A673 (cell line): ENCODE measurements around the gene DDC. TPM values are rescaled to one million over a fixed set of nuclear protein-coding genes. Genes with fewer than 3 reads are reported as not detected.

ENCODE experiments used
- BruUV-seq: library from RNA; stranded (reverse); fragments of 400-500 nt; replicated peaks from 2 replicates; lab custom pipeline; 2021; lab: Mats Ljungman, UMichigan
- CTCF ChIA-PET: fragments of 300-600 bp; sonication (Branson Sonifier 250); formaldehyde crosslinking; loops from one replicate; lab custom pipeline; 2022; ENCODE audit warnings: antibody characterized with exemption; lab: Charles Lee
- POLR2A ChIA-PET: fragments of 300-600 bp; sonication (Branson Sonifier 250); formaldehyde crosslinking; loops from one replicate; lab custom pipeline; 2022; ENCODE audit warnings: antibody characterized with exemption; ENCODE audit not compliant: low non-redundant PET; lab: Charles Lee
- DNase-seq: peaks from one replicate; pipeline ENCODE4 v3.0.0-alpha.2; 2015; ENCODE audit warnings: low spot score
- H3K27ac ChIP-seq: fragments of 200-600 bp; sonication (generic); 2 replicates; pipeline ENCODE4 v1.5.1; 2016; ENCODE audit warnings: mixed run types, low read depth, mild to moderate bottlenecking, mixed read lengths, antibody characterized with exemption, low read length; ENCODE audit not compliant: poor library complexity, severe bottlenecking
- H3K27me3 ChIP-seq: fragments of 200-600 bp; sonication (generic); replicated peaks from 2 replicates; pipeline ENCODE4 v1.6.1; 2017; ENCODE audit warnings: mixed run types, low read depth, mild to moderate bottlenecking, mixed read lengths, antibody characterized with exemption, low read length; ENCODE audit not compliant: insufficient read depth, poor library complexity
- H3K36me3 ChIP-seq: fragments of 200-600 bp; sonication (generic); 2 replicates; pipeline ENCODE4 v1.6.1; 2016; ENCODE audit warnings: mixed run types, mild to moderate bottlenecking, mixed read lengths, antibody characterized with exemption, low read length; ENCODE audit not compliant: insufficient read depth, poor library complexity, severe bottlenecking
- H3K4me1 ChIP-seq: fragments of 200-600 bp; sonication (generic); 2 replicates; pipeline ENCODE4 v1.6.1; 2017; ENCODE audit warnings: mixed run types, mild to moderate bottlenecking, mixed read lengths, antibody characterized with exemption, low read length; ENCODE audit not compliant: insufficient read depth, poor library complexity, severe bottlenecking
- H3K4me3 ChIP-seq: fragments of 200-600 bp; sonication (generic); 2 replicates; pipeline ENCODE4 v1.5.1; 2016; ENCODE audit warnings: low read depth, mixed run types, mild to moderate bottlenecking, mixed read lengths, low read length; ENCODE audit not compliant: poor library complexity, severe bottlenecking
- H3K9me3 ChIP-seq: fragments of 200-600 bp; sonication (generic); 2 replicates; pipeline ENCODE4 v1.6.1; 2016; ENCODE audit warnings: mixed run types, low read depth, mild to moderate bottlenecking, mixed read lengths, antibody characterized with exemption, low read length; ENCODE audit not compliant: poor library complexity, severe bottlenecking
- EZH2 ChIP-seq: fragments of 200-600 bp; sonication (generic); IDR thresholded peaks from 2 replicates; pipeline ENCODE4 v1.6.1; 2017; ENCODE audit warnings: borderline replicate concordance, low read depth, mild to moderate bottlenecking, mixed read lengths, antibody characterized with exemption, low read length; ENCODE audit not compliant: poor library complexity, severe bottlenecking
- intact Hi-C: fragments of 100-400 bp; cut with micrococcal nuclease; formaldehyde crosslinking; loops from one replicate; pipeline ENCODE4 v1.10.0; 2022; ENCODE audit not compliant: unreplicated experiment
- total RNA-seq: library from RNA; stranded (reverse); gene quantifications from 2 replicates; pipeline ENCODE4 v1.2.3, GENCODE V29; 2021
- TF ChIP-seq, protein P1 (sequence below): fragments of 300-800, 200-600 bp; sonication (generic); conservative IDR thresholded peaks from 2 replicates; pipeline ENCODE4 v1.5.1; 2017; ENCODE audit warnings: low read depth, mild to moderate bottlenecking, antibody characterized with exemption, low read length, moderate library complexity, mixed read lengths

Gene DDC
- total RNA-seq, 1 experiment from 2014 or later, result not detected

DNA sequence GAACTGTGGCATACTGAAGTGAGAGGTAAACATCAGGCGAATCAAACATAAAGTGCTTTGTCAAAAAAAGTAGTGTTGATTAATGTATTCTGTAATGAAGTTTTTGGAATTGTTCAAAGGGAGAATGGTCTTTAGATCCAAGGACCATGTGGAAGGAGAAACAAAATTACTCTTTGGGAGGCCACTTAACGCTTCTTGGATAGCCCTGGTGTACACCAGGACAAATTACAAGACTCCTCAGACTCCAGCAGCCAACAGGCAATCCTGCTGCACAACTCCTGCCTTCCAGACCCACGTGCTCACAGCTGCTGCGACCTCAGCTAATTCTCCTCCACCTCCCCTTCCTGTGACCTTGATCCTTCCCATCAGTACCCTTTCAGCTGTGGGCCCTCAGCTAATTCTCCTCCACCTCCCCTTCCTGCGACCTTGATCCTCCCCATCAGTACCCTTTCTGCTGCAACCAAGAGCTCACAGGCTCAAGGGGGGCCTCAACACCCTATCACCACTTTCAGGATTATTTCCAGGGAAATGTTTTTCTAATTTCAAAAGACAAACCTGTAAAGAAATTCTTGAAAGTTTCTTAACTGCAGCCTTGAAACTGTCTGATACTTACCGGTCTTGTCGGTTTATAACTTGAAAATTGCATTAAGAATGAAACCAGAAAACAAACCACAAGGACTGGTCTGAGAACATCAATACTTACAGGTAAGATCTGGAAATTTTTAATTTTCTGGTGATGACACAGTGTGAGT, 29.7 kb upstream of the DDC start:
- Histone ChIP-seq H3K27me3 (no peaks in the 10 kb centered on the region), H3K9me3 (no peaks in the 10 kb centered on the region), H3K36me3 (no peaks in the 10 kb centered on the region), H3K4me3 (no peak overlapping the region), H3K4me1 (no peaks in the 10 kb centered on the region), H3K27ac (no peak overlapping the region)
- POLR2A ChIA-PET, result no interaction called here
- no peak for TF ChIP-seq EZH2
- TF ChIP-seq, protein P1, sequence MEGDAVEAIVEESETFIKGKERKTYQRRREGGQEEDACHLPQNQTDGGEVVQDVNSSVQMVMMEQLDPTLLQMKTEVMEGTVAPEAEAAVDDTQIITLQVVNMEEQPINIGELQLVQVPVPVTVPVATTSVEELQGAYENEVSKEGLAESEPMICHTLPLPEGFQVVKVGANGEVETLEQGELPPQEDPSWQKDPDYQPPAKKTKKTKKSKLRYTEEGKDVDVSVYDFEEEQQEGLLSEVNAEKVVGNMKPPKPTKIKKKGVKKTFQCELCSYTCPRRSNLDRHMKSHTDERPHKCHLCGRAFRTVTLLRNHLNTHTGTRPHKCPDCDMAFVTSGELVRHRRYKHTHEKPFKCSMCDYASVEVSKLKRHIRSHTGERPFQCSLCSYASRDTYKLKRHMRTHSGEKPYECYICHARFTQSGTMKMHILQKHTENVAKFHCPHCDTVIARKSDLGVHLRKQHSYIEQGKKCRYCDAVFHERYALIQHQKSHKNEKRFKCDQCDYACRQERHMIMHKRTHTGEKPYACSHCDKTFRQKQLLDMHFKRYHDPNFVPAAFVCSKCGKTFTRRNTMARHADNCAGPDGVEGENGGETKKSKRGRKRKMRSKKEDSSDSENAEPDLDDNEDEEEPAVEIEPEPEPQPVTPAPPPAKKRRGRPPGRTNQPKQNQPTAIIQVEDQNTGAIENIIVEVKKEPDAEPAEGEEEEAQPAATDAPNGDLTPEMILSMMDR, result no peak
- BruUV-seq, result no TSS peak
- intact Hi-C loops, result no loop called here
- DNase-seq, result no peak
- CTCF ChIA-PET, result no interaction called here

DNA sequence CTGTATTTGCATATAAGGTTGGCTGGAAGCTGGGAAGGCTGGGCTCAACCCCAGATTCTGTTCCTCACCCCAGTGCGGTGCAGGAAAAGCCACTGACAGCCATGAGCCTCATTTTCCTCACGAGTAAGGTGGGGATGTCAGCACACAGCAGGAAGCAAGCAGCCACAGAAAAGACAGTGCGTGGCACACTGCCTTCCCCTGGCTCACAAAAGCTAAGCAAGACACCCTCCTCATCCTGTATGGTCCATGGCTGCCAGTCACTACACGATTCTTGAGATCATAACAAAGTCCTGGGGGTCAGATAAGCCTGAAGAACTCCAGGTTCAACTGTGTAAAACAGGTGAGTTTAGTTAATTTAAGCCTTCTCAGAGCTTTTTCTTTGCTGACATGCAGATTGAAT, 28.9 kb upstream of the DDC start:
- no peaks in the 10 kb centered on the region for H3K27me3 ChIP-seq
- H3K4me1 ChIP-seq, result no peaks in the 10 kb centered on the region
- H3K27ac ChIP-seq, result no peak overlapping the region
- no peak for TF ChIP-seq EZH2
- TF ChIP-seq, protein P1, result no peak
- CTCF ChIA-PET, result no interaction called here
- no peak for DNase-seq
- no peaks in the 10 kb centered on the region for H3K36me3 ChIP-seq
- no peak overlapping the region for H3K4me3 ChIP-seq
- POLR2A ChIA-PET, result no interaction called here
- no peaks in the 10 kb centered on the region for H3K9me3 ChIP-seq
- BruUV-seq, result no TSS peak
- intact Hi-C loops, result no loop called here

DNA sequence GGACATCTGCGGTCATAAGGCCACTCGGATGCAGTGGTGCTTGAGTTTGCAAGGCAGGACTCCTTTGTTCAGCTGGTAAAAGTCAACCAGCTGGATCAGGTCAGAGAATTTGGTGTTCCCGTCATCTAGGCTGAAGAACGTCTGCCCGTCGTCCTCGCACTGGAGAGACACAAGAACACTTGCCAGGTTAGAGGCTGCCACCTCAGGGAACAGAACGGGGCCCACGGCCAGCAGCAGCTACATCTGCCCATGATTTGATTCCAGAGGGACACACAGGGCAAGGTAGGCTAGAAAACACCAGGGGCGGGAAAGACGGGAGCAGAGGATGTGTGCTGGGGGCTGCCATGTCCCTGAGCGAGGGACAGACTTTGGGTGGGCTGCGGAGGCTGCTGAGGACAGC, 27.7 kb upstream of the DDC start:
- H3K4me3 ChIP-seq, result no peak overlapping the region
- no TSS peak for BruUV-seq
- POLR2A ChIA-PET, result no interaction called here
- TF ChIP-seq, protein P1, result no peak
- no peak for TF ChIP-seq EZH2
- CTCF ChIA-PET, result no interaction called here
- no peaks in the 10 kb centered on the region for H3K27me3 ChIP-seq
- H3K27ac ChIP-seq, result no peak overlapping the region
- DNase-seq, result no peak
- intact Hi-C loops, result no loop called here
- H3K36me3 ChIP-seq, result no peaks in the 10 kb centered on the region
- H3K4me1 ChIP-seq, result no peaks in the 10 kb centered on the region
- no peaks in the 10 kb centered on the region for H3K9me3 ChIP-seq
